Gastroesophageal sphincter (tissue), 3 donors: ENCODE measurements around the gene ACSF3.
"Not testable (repeated sequence)": the region's sequence is repeated elsewhere in the genome, so short reads cannot be mapped to it uniquely, and the experiment has no call there.

Source experiments
- POLR2A ChIP-seq, 2 donors: fragments of 450-650 bp; IDR thresholded peaks; one replicate each; pipeline ENCODE4 v1.6.1; 2017; ENCODE audit warnings: antibody characterized with exemption in 2 of 2, mild to moderate bottlenecking in 2 of 2, moderate library complexity in 1 of 2
- POLR2AphosphoS5 ChIP-seq: sonication (generic); formaldehyde crosslinking; IDR thresholded peaks from one replicate; pipeline ENCODE4 v1.6.1; 2017; ENCODE audit warnings: antibody characterized with exemption
- TF ChIP-seq, protein P1 (sequence below), 4 experiments: fragments of 200-600 bp in 2 of 4; fragments of 450-650 bp in 2 of 4; sonication (generic) in 1 of 4; IDR thresholded peaks; one replicate each; pipeline ENCODE4 v1.5.1; 2017 to 2019; ENCODE audit warnings: antibody characterized with exemption in 4 of 4, mild to moderate bottlenecking in 2 of 4, moderate library complexity in 2 of 4

DNA sequence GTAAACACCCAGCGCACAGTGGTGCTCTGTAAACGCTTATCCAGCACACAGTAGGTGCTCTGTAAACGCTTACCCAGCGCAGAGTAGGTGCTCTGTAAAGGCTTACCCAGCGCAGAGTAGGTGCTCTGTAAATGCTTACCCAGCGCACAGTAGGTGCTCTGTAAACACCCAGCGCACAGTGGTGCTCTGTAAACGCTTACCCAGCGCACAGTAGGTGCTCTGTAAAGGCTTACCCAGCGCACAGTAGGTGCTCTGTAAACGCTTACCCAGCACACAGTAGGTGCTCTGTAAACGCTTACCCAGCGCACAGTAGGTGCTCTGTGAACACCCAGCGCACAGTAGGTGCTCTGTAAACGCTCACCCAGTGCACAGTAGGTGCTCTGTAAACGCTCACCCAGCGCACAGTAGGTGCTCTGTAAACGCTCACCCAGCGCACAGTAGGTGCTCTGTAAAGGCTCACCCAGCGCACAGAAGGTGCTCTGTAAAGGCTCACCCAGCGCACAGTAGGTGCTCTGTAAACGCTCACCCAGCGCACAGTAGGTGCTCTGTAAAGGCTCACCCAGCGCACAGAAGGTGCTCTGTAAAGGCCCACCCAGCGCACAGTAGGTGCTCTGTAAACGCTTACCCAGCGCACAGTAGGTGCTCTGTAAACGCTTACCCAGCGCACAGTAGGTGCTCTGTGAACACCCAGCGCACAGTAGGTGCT lies 92.4 kb downstream of the ACSF3 start:
- TF ChIP-seq, protein P1, sequence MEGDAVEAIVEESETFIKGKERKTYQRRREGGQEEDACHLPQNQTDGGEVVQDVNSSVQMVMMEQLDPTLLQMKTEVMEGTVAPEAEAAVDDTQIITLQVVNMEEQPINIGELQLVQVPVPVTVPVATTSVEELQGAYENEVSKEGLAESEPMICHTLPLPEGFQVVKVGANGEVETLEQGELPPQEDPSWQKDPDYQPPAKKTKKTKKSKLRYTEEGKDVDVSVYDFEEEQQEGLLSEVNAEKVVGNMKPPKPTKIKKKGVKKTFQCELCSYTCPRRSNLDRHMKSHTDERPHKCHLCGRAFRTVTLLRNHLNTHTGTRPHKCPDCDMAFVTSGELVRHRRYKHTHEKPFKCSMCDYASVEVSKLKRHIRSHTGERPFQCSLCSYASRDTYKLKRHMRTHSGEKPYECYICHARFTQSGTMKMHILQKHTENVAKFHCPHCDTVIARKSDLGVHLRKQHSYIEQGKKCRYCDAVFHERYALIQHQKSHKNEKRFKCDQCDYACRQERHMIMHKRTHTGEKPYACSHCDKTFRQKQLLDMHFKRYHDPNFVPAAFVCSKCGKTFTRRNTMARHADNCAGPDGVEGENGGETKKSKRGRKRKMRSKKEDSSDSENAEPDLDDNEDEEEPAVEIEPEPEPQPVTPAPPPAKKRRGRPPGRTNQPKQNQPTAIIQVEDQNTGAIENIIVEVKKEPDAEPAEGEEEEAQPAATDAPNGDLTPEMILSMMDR (IDR thresholded peaks at IDR 0.05), result not testable (repeated sequence)
- TF ChIP-seq POLR2A (IDR thresholded peaks at IDR 0.05); POLR2AphosphoS5: not testable (repeated sequence)
